Prostate gland (tissue), 2 donors: Measurements from ENCODE around the gene NFATC3. TPM values are rescaled to one million over a fixed set of nuclear protein-coding genes. Genes with fewer than 3 reads are reported as not detected.

Source experiments
- DNase-seq: peaks from one replicate; pipeline ENCODE4 v3.0.0-alpha.2; 2019; ENCODE audit warnings: low spot score
- H3K27ac ChIP-seq, 2 donors: fragments of 200-600 bp; sonication (generic); 2 replicates each; pipeline ENCODE4 v1.5.1; 2017 to 2019
- H3K27me3 ChIP-seq: fragments of 200-600 bp; sonication (generic); replicated peaks from 2 replicates; pipeline ENCODE4 v1.5.1; 2019; ENCODE audit not compliant: insufficient read depth
- H3K36me3 ChIP-seq, 2 donors: fragments of 200-600 bp; sonication (generic); 1 replicate in 1 of 2; 2 replicates in 1 of 2; pipeline versions ENCODE4 v1.5.1 to v1.8.1; 2017 to 2019
- H3K4me1 ChIP-seq: fragments of 200-600 bp; sonication (generic); replicated peaks from 2 replicates; pipeline ENCODE4 v1.5.1; 2019
- H3K4me3 ChIP-seq, 2 donors: fragments of 200-600 bp; sonication (generic); 2 replicates each; pipeline ENCODE4 v1.5.1; 2017 to 2019
- H3K9me3 ChIP-seq: fragments of 200-600 bp; sonication (generic); 2 replicates; pipeline ENCODE4 v1.5.1; 2017
- CTCF ChIP-seq, 4 experiments: fragments of 200-600 bp in 2 of 4; fragments of 450-650 bp in 2 of 4; sonication (generic) in 2 of 4; IDR thresholded peaks; 1 replicate in 3 of 4; 2 replicates in 1 of 4; pipeline ENCODE4 v1.5.1; 2016 to 2019; ENCODE audit warnings: antibody characterized with exemption in 4 of 4, mild to moderate bottlenecking in 2 of 4, moderate library complexity in 2 of 4
- POLR2A ChIP-seq: fragments of 450-650 bp; IDR thresholded peaks from one replicate; pipeline ENCODE4 v1.6.1; 2016; ENCODE audit warnings: antibody characterized with exemption, mild to moderate bottlenecking
- POLR2AphosphoS5 ChIP-seq: sonication (generic); formaldehyde crosslinking; IDR thresholded peaks from one replicate; pipeline ENCODE4 v1.6.1; 2017; ENCODE audit warnings: antibody characterized with exemption
- whole genome bisulfite sequencing: methylation state at CpG from one replicate; pipeline ENCODE4 v1.1.5; 2018; 5-methylcytosine and 5-hydroxymethylcytosine counted together
- intact Hi-C: fragments of 100-400 bp; cut with DNase I; formaldehyde crosslinking; loops from one replicate; pipeline ENCODE4 v1.14.2; 2022
- total RNA-seq, 2 donors: library from RNA; depleted of rRNA; stranded (reverse); fragments of >200 nt; gene quantifications; one replicate each; pipeline ENCODE4 v1.1.0, GENCODE V29; 2016

NFATC3 gene
- total RNA-seq, 2 donors from 2014 or later = 36.6 to 84.1 TPM

GRCh38 chr16:68233835-68234187, 148.6 kb downstream of the NFATC3 start:
- Histone ChIP-seq H3K4me1 (peaks cover 28% of the 10 kb centered on the region), H3K27ac (peak overlapping the region; percentile 95), H3K9me3 (no peaks in the 10 kb centered on the region), H3K4me3 (peak overlapping the region in 1 of 2 donors; percentile 52), H3K36me3 (peaks cover 4 to 16% of the 10 kb centered on the region in 2 donors), H3K27me3 (no peaks in the 10 kb centered on the region)
- DNase-seq = no peak
- WGBS = 53% methylated on average over 8 of the region's 8 CpGs
- intact Hi-C loops = no loop called here
- TF ChIP-seq POLR2A (no peak), CTCF (IDR thresholded peaks at IDR 0.05) (no peak), POLR2AphosphoS5 (no peak)

GRCh38 chr16:68234188-68235107, 149.3 kb downstream of the NFATC3 start:
- Histone ChIP-seq H3K4me3 (peak overlapping the region; percentile 52 to 55), H3K36me3 (peaks cover 4 to 16% of the 10 kb centered on the region in 2 donors), H3K27me3 (no peaks in the 10 kb centered on the region), H3K27ac (peak overlapping the region; percentile 95), H3K9me3 (no peaks in the 10 kb centered on the region), H3K4me1 (peaks cover 28% of the 10 kb centered on the region)
- TF ChIP-seq POLR2AphosphoS5 (peak; percentile 78), POLR2A (no peak), CTCF (IDR thresholded peaks at IDR 0.05) (peak in 1 of 4 experiments; percentile 3)
- intact Hi-C loops = no loop called here
- DNase-seq = peak; percentile 79
- 42% methylated on average over 13 of the region's 13 CpGs for WGBS

- Histone ChIP-seq H3K36me3 (peaks cover 1 to 16% of the 10 kb centered on the region in 2 donors), H3K9me3 (no peaks in the 10 kb centered on the region), H3K4me1 (peaks cover 22% of the 10 kb centered on the region), H3K4me3 (peak overlapping the region; percentile 52 to 55), H3K27me3 (no peaks in the 10 kb centered on the region), H3K27ac (peak overlapping the region; percentile 95)
- peak; percentile 68 for DNase-seq
- TF ChIP-seq POLR2A (no peak), POLR2AphosphoS5 (peak; percentile 3), CTCF (IDR thresholded peaks at IDR 0.05) (peak in 3 of 4 experiments; percentile 13 to 43 (median 32))
- WGBS = 32% methylated on average over 73 of the region's 73 CpGs
- intact Hi-C loops = no loop called here
Measured at GRCh38 chr16:68235108-68235886, 150.1 kb downstream of the NFATC3 start.

- H3K27me3 ChIP-seq = no peaks in the 10 kb centered on the region
- peak within 1 kb of the TSS; percentile 52 to 55 for H3K4me3 ChIP-seq
- TF ChIP-seq CTCF (IDR thresholded peaks at IDR 0.05) (no peak), POLR2A (no peak), POLR2AphosphoS5 (no peak)
- 8% methylated on average over 23 of the region's 36 CpGs for WGBS
- H3K27ac ChIP-seq = peak within 1 kb of the TSS; percentile 95
- peaks cover 0 to 16% of the 10 kb centered on the region in 2 donors for H3K36me3 ChIP-seq
- intact Hi-C loops = no loop called here
- H3K4me1 ChIP-seq = peaks cover 17% of the 10 kb centered on the region
- no peaks in the 10 kb centered on the region for H3K9me3 ChIP-seq
- no peak for DNase-seq
Measured at GRCh38 chr16:68235887-68236136, 150.6 kb downstream of the NFATC3 start, which contains the start of gene ESRP2. ESRP2 (minus strand) TSS chr16:68236127; CDS start chr16:68236045, 82 bp downstream.
